Liver (tissue), 9 donors: ENCODE results near the gene ARCN1. TPM values are rescaled to one million over a fixed set of nuclear protein-coding genes. Genes with fewer than 3 reads are reported as not detected.

Source experiments
- DNase-seq: peaks from one replicate; pipeline ENCODE4 v3.0.0-alpha.2; 2017; ENCODE audit warnings: low spot score
- H3K27ac ChIP-seq, 2 donors: one replicate each; pipeline ENCODE4 v1.7.0; 2013; ENCODE audit warnings: inconsistent platforms in 2 of 2, low read length in 2 of 2, control low read depth in 1 of 2, low read depth in 1 of 2, mild to moderate bottlenecking in 1 of 2
- H3K27me3 ChIP-seq, 4 donors: one replicate each; pipeline versions ENCODE4 v1.6.1 to v1.7.0; 2013; ENCODE audit warnings: low read length in 3 of 4, inconsistent platforms in 1 of 4, mild to moderate bottlenecking in 1 of 4, moderate library complexity in 1 of 4; ENCODE audit not compliant: control insufficient read depth in 4 of 4, insufficient read depth in 4 of 4
- H3K36me3 ChIP-seq, 4 donors: one replicate each; pipeline versions ENCODE4 v1.6.1 to v1.7.0; 2013; ENCODE audit warnings: low read length in 3 of 4, mild to moderate bottlenecking in 3 of 4, low read depth in 1 of 4, moderate library complexity in 1 of 4; ENCODE audit not compliant: control insufficient read depth in 4 of 4, insufficient read depth in 3 of 4
- H3K4me1 ChIP-seq, 4 donors: one replicate each; pipeline versions ENCODE4 v1.6.1 to v1.7.0; 2013; ENCODE audit warnings: low read length in 3 of 4, mild to moderate bottlenecking in 3 of 4, moderate library complexity in 1 of 4; ENCODE audit not compliant: control insufficient read depth in 4 of 4, insufficient read depth in 4 of 4
- H3K4me3 ChIP-seq, 3 donors: one replicate each; pipeline versions ENCODE4 v1.6.1 to v1.7.0; 2013; ENCODE audit warnings: low read length in 3 of 3, control low read depth in 1 of 3, low read depth in 1 of 3, mild to moderate bottlenecking in 1 of 3
- H3K9ac ChIP-seq, 2 donors: one replicate each; pipeline ENCODE4 v1.7.0; 2013; ENCODE audit warnings: low read length in 2 of 2, mild to moderate bottlenecking in 2 of 2, moderate library complexity in 2 of 2, control low read depth in 1 of 2, low read depth in 1 of 2
- H3K9me3 ChIP-seq, 4 donors: one replicate each; pipeline versions ENCODE4 v1.6.1 to v1.7.0; 2013; ENCODE audit warnings: low read length in 3 of 4; ENCODE audit not compliant: control insufficient read depth in 4 of 4
- CTCF ChIP-seq: fragments of 150-350 bp; IDR thresholded peaks from 2 replicates; pipeline ENCODE4 v1.5.1; 2017; ENCODE audit warnings: improper control_type of control experiment, low read depth, low read length; ENCODE audit not compliant: missing input control
- FOXA2 ChIP-seq: IDR thresholded peaks from 2 replicates; pipeline ENCODE4 v1.6.1; 2016; ENCODE audit warnings: antibody characterized with exemption
- HNF4A ChIP-seq, 2 donors: conservative IDR thresholded peaks; 2 replicates each; pipeline ENCODE4 v1.6.1; 2016; ENCODE audit warnings: antibody characterized with exemption in 2 of 2, mild to moderate bottlenecking in 2 of 2
- JUND ChIP-seq, 2 donors: IDR thresholded peaks; 2 replicates each; pipeline ENCODE4 v1.6.1; 2016; ENCODE audit warnings: antibody characterized with exemption in 2 of 2
- NR2F2 ChIP-seq: IDR thresholded peaks from 2 replicates; pipeline ENCODE4 v1.6.1; 2016; ENCODE audit warnings: antibody characterized with exemption
- RAD21 ChIP-seq, 2 donors: IDR thresholded peaks; 2 replicates each; pipeline ENCODE4 v1.6.1; 2016; ENCODE audit warnings: antibody characterized with exemption in 2 of 2, mild to moderate bottlenecking in 2 of 2
- REST ChIP-seq: IDR thresholded peaks from 2 replicates; pipeline ENCODE4 v1.6.1; 2016; ENCODE audit warnings: antibody characterized with exemption, mild to moderate bottlenecking
- RXRA ChIP-seq, 2 donors: IDR thresholded peaks; 2 replicates each; pipeline ENCODE4 v1.6.1; 2017 to 2018; ENCODE audit warnings: antibody characterized with exemption in 2 of 2, mild to moderate bottlenecking in 1 of 2
- SP1 ChIP-seq: IDR thresholded peaks from 2 replicates; pipeline ENCODE4 v1.6.1; 2018; ENCODE audit warnings: antibody characterized with exemption, mild to moderate bottlenecking
- TAF1 ChIP-seq: conservative IDR thresholded peaks from 2 replicates; pipeline ENCODE4 v1.6.1; 2016; ENCODE audit warnings: antibody characterized with exemption, mild to moderate bottlenecking
- YY1 ChIP-seq: IDR thresholded peaks from 2 replicates; pipeline ENCODE4 v1.6.1; 2016; ENCODE audit warnings: antibody characterized with exemption, mild to moderate bottlenecking
- ZBTB33 ChIP-seq: IDR thresholded peaks from 2 replicates; pipeline ENCODE4 v1.6.1; 2016; ENCODE audit warnings: antibody characterized with exemption
- WGBS: extraction: QIAGEN DNeasy Blood & Tissue Kit; methylation state at CpG from one replicate; pipeline ENCODE4 v1.1.7; 2013; 5-methylcytosine and 5-hydroxymethylcytosine counted together
- polyA plus RNA-seq, 2 donors: library from polyadenylated mRNA; stranded (reverse) in 1 of 2; unstranded in 1 of 2; fragments of 200-250 nt in 1 of 2; fragments of >200 nt in 1 of 2; fragmentation: Nextera tagmentation in 1 of 2; extraction: Ambion mirVana in 1 of 2; gene quantifications; one replicate each; pipeline versions ENCODE4 v1.2.1 to v1.2.3, GENCODE V29; 2013 to 2015
- total RNA-seq, 2 donors: library from RNA; depleted of rRNA; stranded (reverse); fragments of >200 nt; gene quantifications; one replicate each; pipeline ENCODE4 v1.2.3, GENCODE V29; 2014
- donor health status: healthy.
- donor health status: healthy.
- donor health status: healthy.
- donor health status: healthy.
- donor health status: healthy.

Gene ARCN1
- total and polyA plus RNA-seq, 4 donors, result 36.7 to 95.4 (median 51.8) TPM

DNA sequence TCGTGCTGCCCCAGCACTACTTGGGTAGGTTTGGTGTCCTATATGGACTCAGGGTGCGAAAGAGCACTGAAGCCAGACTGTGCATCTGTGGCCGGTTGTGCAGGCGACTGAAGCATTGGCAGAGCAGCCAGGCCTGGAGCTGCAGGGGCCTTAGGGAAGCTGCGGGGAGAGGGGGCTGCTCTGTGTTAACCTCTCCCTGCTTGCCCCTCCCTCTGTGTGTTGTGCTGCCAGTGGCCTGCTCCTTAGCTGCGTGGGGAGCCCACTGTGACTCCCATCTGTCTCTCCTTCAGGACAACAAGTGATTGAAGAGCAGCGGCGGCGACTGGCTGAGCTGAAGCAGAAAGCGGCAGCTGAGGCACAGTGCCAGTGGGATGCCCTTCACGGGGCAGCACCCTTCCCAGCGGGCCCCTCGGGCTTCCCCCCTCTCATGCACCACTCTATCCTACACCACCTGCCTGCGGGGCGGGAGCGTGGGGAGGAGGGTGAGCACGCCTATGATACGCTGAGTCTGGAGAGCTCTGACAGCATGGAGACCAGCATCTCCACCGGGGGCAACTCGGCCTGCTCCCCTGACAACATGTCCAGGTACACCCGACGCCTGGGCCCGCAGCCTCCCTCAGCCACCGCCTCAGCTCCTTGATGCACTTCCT, 73.0 kb downstream of the ARCN1 start:
- H3K9ac ChIP-seq, result no peak overlapping the region
- no peaks in the 10 kb centered on the region for H3K27me3 ChIP-seq
- no peak for TF ChIP-seq FOXA2
- no peak for TF ChIP-seq RXRA (IDR thresholded peaks at IDR 0.05)
- TF ChIP-seq SP1, result no peak
- TF ChIP-seq NR2F2, result no peak
- TF ChIP-seq CTCF, result no peak
- no peak for TF ChIP-seq ZBTB33
- no peak for TF ChIP-seq HNF4A (conservative IDR thresholded peaks at IDR 0.05)
- no peak for TF ChIP-seq YY1
- no peak for TF ChIP-seq JUND (IDR thresholded peaks at IDR 0.05)
- no peaks in the 10 kb centered on the region for H3K9me3 ChIP-seq
- no peak overlapping the region for H3K27ac ChIP-seq
- no peak for DNase-seq
- peaks cover 0 to 3% (median 0%) of the 10 kb centered on the region in 4 donors for H3K36me3 ChIP-seq
- H3K4me1 ChIP-seq, result no peaks in the 10 kb centered on the region
- WGBS, result 94% methylated on average over 24 of the region's 24 CpGs
- no peak overlapping the region for H3K4me3 ChIP-seq

GRCh38 chr11:118646393-118646792, 74.2 kb downstream of the ARCN1 start:
- H3K36me3 ChIP-seq, result peaks cover 0 to 3% (median 1%) of the 10 kb centered on the region in 4 donors

More at GRCh38 chr11:118646393-118646792, 74.2 kb downstream of the ARCN1 start:
- Histone ChIP-seq H3K4me1 (no peaks in the 10 kb centered on the region), H3K9me3 (no peaks in the 10 kb centered on the region), H3K27ac (no peak overlapping the region), H3K9ac (no peak overlapping the region), H3K27me3 (no peaks in the 10 kb centered on the region), H3K4me3 (no peak overlapping the region)
- TF ChIP-seq RXRA (IDR thresholded peaks at IDR 0.05), result no peak
- no peak for TF ChIP-seq REST
- TF ChIP-seq HNF4A (conservative IDR thresholded peaks at IDR 0.05), result no peak
- TF ChIP-seq TAF1, result no peak
- TF ChIP-seq NR2F2, result no peak
- TF ChIP-seq JUND (IDR thresholded peaks at IDR 0.05), result no peak
- no peak for TF ChIP-seq FOXA2
- TF ChIP-seq CTCF, result no peak
- no peak for TF ChIP-seq SP1
- no peak for TF ChIP-seq YY1
- TF ChIP-seq RAD21 (IDR thresholded peaks at IDR 0.05), result no peak
- no peak for DNase-seq
- WGBS, result 82% methylated on average over 3 of the region's 3 CpGs
